ENCODE data around the gene PREX1. TPM values are rescaled to one million over a fixed set of nuclear protein-coding genes. Genes with fewer than 3 reads are reported as not detected.

PREX1 gene
- total RNA-seq, 2 experiments from 2014 or later = 20.7 to 25.3 TPM

- no peak for DNase-seq (ENCODE audit: low spot score)
- Histone ChIP-seq H3K79me2 (ENCODE audit: insufficient read depth, low read depth, low read length) (no peaks in the 10 kb centered on the region), H3K36me3 (ENCODE audit: insufficient read depth, low read length) (peaks cover 14% of the 10 kb centered on the region), H2AFZ (ENCODE audit: low read length) (no peak overlapping the region), H3K9me2 (ENCODE audit: insufficient read depth, low read length) (no peaks in the 10 kb centered on the region), H4K20me1 (ENCODE audit: insufficient read depth, low read length) (no peaks in the 10 kb centered on the region), H3K27ac (ENCODE audit: low read depth, low read length, poor library complexity, severe bottlenecking) (no peak overlapping the region), H3K4me2 (ENCODE audit: low read length) (no peak overlapping the region), H3K9me3 (ENCODE audit: low read length) (no peaks in the 10 kb centered on the region), H3K4me3 (ENCODE audit: low read depth, low read length, poor library complexity, severe bottlenecking) (no peak overlapping the region), H3K4me1 (ENCODE audit: insufficient read depth, low read length, poor library complexity, severe bottlenecking) (peaks cover 57% of the 10 kb centered on the region)
- CTCF ChIA-PET (ENCODE audit: unreplicated experiment) = no interaction called here
- TF ChIP-seq CTCF (conservative IDR thresholded peaks at IDR 0.05; ENCODE audit: low read length) = no peak
- TF ChIP-seq EZH2phosphoT487 (IDR thresholded peaks at IDR 0.05; ENCODE audit: borderline replicate concordance, low read depth, low read length) = no peak
- BruUV-seq (replicated peaks) = no TSS peak
- intact Hi-C loops (cut with micrococcal nuclease; ENCODE audit: unreplicated experiment) = loop anchor here (10.0 kb wide), 1 partner anchor 183 kb away; no protein-coding TSS in a partner anchor
- POLR2A ChIA-PET = no interaction called here
Observed at GRCh38 chr20:48722002-48722731, 105.6 kb downstream of the PREX1 start.

DNA sequence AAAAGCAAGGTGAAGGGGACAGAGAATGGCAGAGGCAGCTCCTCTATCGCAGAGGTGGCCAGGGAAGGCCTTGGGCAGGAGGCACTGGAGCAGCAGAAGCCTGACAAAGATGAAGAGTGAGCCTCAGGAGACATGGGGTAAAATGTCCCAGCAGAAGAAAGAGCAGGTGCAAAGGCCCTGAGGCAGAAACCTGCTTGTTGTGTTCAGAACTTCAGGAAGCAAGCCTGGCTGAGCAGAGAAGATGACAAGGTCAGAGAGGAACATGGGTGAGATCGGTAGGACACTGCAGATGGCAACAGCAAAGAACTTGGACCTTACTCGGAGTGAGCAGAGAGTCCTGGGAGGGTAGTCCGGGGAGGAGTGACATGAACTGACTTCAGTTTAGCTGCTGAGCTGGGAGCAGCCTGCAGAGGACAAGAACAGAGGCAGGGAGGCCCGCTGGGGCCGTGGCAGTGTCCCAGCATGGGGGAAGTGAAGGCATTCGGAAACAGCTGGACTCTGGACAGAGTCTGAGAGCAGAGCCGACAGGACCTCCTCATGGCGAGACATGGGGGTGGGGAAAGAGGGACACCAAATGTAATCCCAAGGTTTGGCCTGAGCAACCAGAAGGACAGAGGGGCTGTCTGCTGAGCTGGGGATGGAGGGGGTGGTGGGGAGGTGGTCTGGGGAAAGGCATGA lies 106.3 kb downstream of the PREX1 start:
- Histone ChIP-seq H3K4me2 (ENCODE audit: low read length) (no peak overlapping the region), H3K27ac (ENCODE audit: low read depth, low read length, poor library complexity, severe bottlenecking) (no peak overlapping the region), H3K9me3 (ENCODE audit: low read length) (no peaks in the 10 kb centered on the region), H3K79me2 (ENCODE audit: insufficient read depth, low read depth, low read length) (no peaks in the 10 kb centered on the region), H3K36me3 (ENCODE audit: insufficient read depth, low read length) (peaks cover 14% of the 10 kb centered on the region), H3K4me1 (ENCODE audit: insufficient read depth, low read length, poor library complexity, severe bottlenecking) (peaks cover 64% of the 10 kb centered on the region), H4K20me1 (ENCODE audit: insufficient read depth, low read length) (no peaks in the 10 kb centered on the region), H3K4me3 (ENCODE audit: low read depth, low read length, poor library complexity, severe bottlenecking) (no peak overlapping the region), H3K9me2 (ENCODE audit: insufficient read depth, low read length) (no peaks in the 10 kb centered on the region), H2AFZ (ENCODE audit: low read length) (no peak overlapping the region)
- TF ChIP-seq EZH2phosphoT487 (IDR thresholded peaks at IDR 0.05; ENCODE audit: borderline replicate concordance, low read depth, low read length) (no peak), CTCF (conservative IDR thresholded peaks at IDR 0.05; ENCODE audit: low read length) (no peak)
- intact Hi-C loops (cut with micrococcal nuclease; ENCODE audit: unreplicated experiment) = loop anchor here (10.0 kb wide), 1 partner anchor 183 kb away; no protein-coding TSS in a partner anchor
- BruUV-seq (replicated peaks) = no TSS peak
- POLR2A ChIA-PET = interaction anchor here (0.6 kb wide), 1 partner anchor 101 kb away, joined by 3 read pairs; no protein-coding TSS in a partner anchor
- peak; percentile 52 for DNase-seq (ENCODE audit: low spot score)
- CTCF ChIA-PET (ENCODE audit: unreplicated experiment) = no interaction called here

Data from OCI-LY7 (cell line).